ENCODE measurements around the gene CFDP1. TPM values are rescaled to one million over a fixed set of nuclear protein-coding genes. Genes with fewer than 3 reads are reported as not detected.
A peak's percentile ranks its signal among the peaks of the same experiment; 100 is the strongest.

The CFDP1 gene
- total and polyA plus RNA-seq, 10 donors, result 56.1 to 222 (median 108) TPM

- Histone ChIP-seq H3K4me1 (peaks cover 0 to 25% (median 9%) of the 10 kb centered on the region in 6 donors), H3K27ac (peak overlapping the region in 6 of 8 donors; percentile 11 to 45 (median 35)), H3K4me3 (no peak overlapping the region), H3K36me3 (peaks cover 0 to 19% (median 0%) of the 10 kb centered on the region in 6 donors), H3K27me3 (replicated peaks in 1 of 7) (no peaks in the 10 kb centered on the region), H3K9me3 (no peaks in the 10 kb centered on the region)
- TF ChIP-seq POLR2A (IDR thresholded peaks at IDR 0.05) (no peak), CTCF (IDR thresholded peaks at IDR 0.05 in 8 of 11, conservative IDR thresholded peaks at IDR 0.05 in 3 of 11) (no peak), POLR2AphosphoS5 (IDR thresholded peaks at IDR 0.05) (no peak)
- DNase-seq, result no peak
- WGBS, 5 donors, result 68 to 84% (median 79%) methylated on average over 3 of the region's 3 CpGs
- intact Hi-C loops (cut with DNase I; ENCODE audit: low total_unique reads), result no loop called here
Observed at GRCh38 chr16:75311383-75311938, 121.8 kb downstream of the CFDP1 start.

GRCh38 chr16:75310541-75310940 lies 122.8 kb downstream of the CFDP1 start:
- no peak for DNase-seq
- Histone ChIP-seq H3K9me3 (no peaks in the 10 kb centered on the region), H3K27me3 (replicated peaks in 1 of 7) (no peaks in the 10 kb centered on the region), H3K4me1 (peaks cover 0 to 34% (median 14%) of the 10 kb centered on the region in 6 donors), H3K27ac (no peak overlapping the region), H3K36me3 (peaks cover 0 to 19% (median 0%) of the 10 kb centered on the region in 6 donors), H3K4me3 (no peak overlapping the region)
- 94 to 97% (median 94%) methylated on average over 3 of the region's 3 CpGs for WGBS, 5 donors
- TF ChIP-seq CTCF (IDR thresholded peaks at IDR 0.05 in 8 of 11, conservative IDR thresholded peaks at IDR 0.05 in 3 of 11), result no peak
- no peak for TF ChIP-seq POLR2A (IDR thresholded peaks at IDR 0.05)
- no peak for TF ChIP-seq POLR2AphosphoS5 (IDR thresholded peaks at IDR 0.05)
- intact Hi-C loops (cut with DNase I; ENCODE audit: low total_unique reads), result no loop called here

- no peaks in the 10 kb centered on the region for H3K9me3 ChIP-seq
- H3K27me3 ChIP-seq (replicated peaks in 1 of 7), result no peaks in the 10 kb centered on the region
- H3K36me3 ChIP-seq, result peaks cover 0 to 24% (median 1%) of the 10 kb centered on the region in 6 donors
- peaks cover 0 to 39% (median 16%) of the 10 kb centered on the region in 6 donors for H3K4me1 ChIP-seq
- no peak overlapping the region for H3K27ac ChIP-seq
- WGBS, 5 donors, result 96 to 100% (median 100%) methylated on average over 1 of the region's 1 CpG
- TF ChIP-seq CTCF (IDR thresholded peaks at IDR 0.05 in 8 of 11, conservative IDR thresholded peaks at IDR 0.05 in 3 of 11), result no peak
- TF ChIP-seq POLR2A (IDR thresholded peaks at IDR 0.05), result no peak
- no peak for TF ChIP-seq POLR2AphosphoS5 (IDR thresholded peaks at IDR 0.05)
- intact Hi-C loops (cut with DNase I; ENCODE audit: low total_unique reads), result no loop called here
- no peak overlapping the region for H3K4me3 ChIP-seq
- DNase-seq, result no peak
Observed at GRCh38 chr16:75309899-75310430, 123.3 kb downstream of the CFDP1 start.

- H3K36me3 ChIP-seq, result peaks cover 0 to 32% (median 6%) of the 10 kb centered on the region in 6 donors
- no peak for DNase-seq
- no peaks in the 10 kb centered on the region for H3K27me3 ChIP-seq (replicated peaks in 1 of 7)
- TF ChIP-seq POLR2AphosphoS5 (IDR thresholded peaks at IDR 0.05) (no peak), CTCF (IDR thresholded peaks at IDR 0.05 in 8 of 11, conservative IDR thresholded peaks at IDR 0.05 in 3 of 11) (no peak), POLR2A (IDR thresholded peaks at IDR 0.05) (no peak)
- no peak overlapping the region for H3K27ac ChIP-seq
- intact Hi-C loops (cut with DNase I; ENCODE audit: low total_unique reads), result no loop called here
- H3K9me3 ChIP-seq, result no peaks in the 10 kb centered on the region
- no peak overlapping the region for H3K4me3 ChIP-seq
- H3K4me1 ChIP-seq, result peaks cover 0 to 43% (median 19%) of the 10 kb centered on the region in 6 donors
- WGBS, 5 donors, result 91 to 97% (median 95%) methylated on average over 8 of the region's 8 CpGs
Observed at GRCh38 chr16:75309156-75309555, 124.1 kb downstream of the CFDP1 start.

Data from spleen (tissue), 11 donors.